Type B pancreatic cell (in vitro differentiated cells): ENCODE results near the gene LHX3. TPM values are rescaled to one million over a fixed set of nuclear protein-coding genes. Genes with fewer than 3 reads are reported as not detected.
A peak's percentile ranks its signal among the peaks of the same experiment; 100 is the strongest.

Experiments
- DNase-seq: peaks from one replicate; pipeline ENCODE4 v3.0.0; 2021; ENCODE audit warnings: mixed read lengths; ENCODE audit not compliant: unreplicated experiment; ENCODE audit errors: extremely low spot score
- H3K27ac Mint-ChIP-seq: 2 replicates; pipeline ENCODE4 v1.8.0; 2021; ENCODE audit warnings: mild to moderate bottlenecking, mixed read lengths
- H3K27me3 Mint-ChIP-seq: 2 replicates; pipeline ENCODE4 v1.8.0; 2021; ENCODE audit warnings: mixed read lengths
- H3K36me3 Mint-ChIP-seq: 2 replicates; pipeline ENCODE4 v1.8.0; 2021; ENCODE audit warnings: mixed read lengths
- H3K4me1 Mint-ChIP-seq: one replicate; pipeline ENCODE4 v1.8.0; 2021; ENCODE audit warnings: mixed read lengths; ENCODE audit not compliant: unreplicated experiment
- H3K4me3 Mint-ChIP-seq: 2 replicates; pipeline ENCODE4 v1.8.0; 2021; ENCODE audit warnings: mild to moderate bottlenecking, mixed read lengths
- H3K9me3 Mint-ChIP-seq: 2 replicates; pipeline ENCODE4 v1.8.0; 2021; ENCODE audit warnings: mixed read lengths
- CTCF ChIP-seq: fragments of 200-600 bp; sonication (generic); conservative IDR thresholded peaks from 2 replicates; pipeline ENCODE4 v1.5.0; 2021; ENCODE audit warnings: antibody characterized with exemption, mild to moderate bottlenecking
- total RNA-seq: library from RNA; stranded (reverse); gene quantifications from 2 replicates; pipeline ENCODE4 v1.2.1, GENCODE V29; 2021; ENCODE audit warnings: low replicate concordance

Gene LHX3
- total RNA-seq, 1 donor from 2014 or later = 0.10 TPM

- no peak for DNase-seq
- peaks cover 30% of the 10 kb centered on the region for H3K4me1 Mint-ChIP-seq
- no peaks in the 10 kb centered on the region for H3K9me3 Mint-ChIP-seq
- H3K4me3 Mint-ChIP-seq = no peak overlapping the region
- H3K27me3 Mint-ChIP-seq = no peaks in the 10 kb centered on the region
- TF ChIP-seq CTCF = no peak
- peaks cover 4% of the 10 kb centered on the region for H3K36me3 Mint-ChIP-seq
- H3K27ac Mint-ChIP-seq = no peak overlapping the region
Measured at GRCh38 chr9:136226680-136227407, 21.9 kb upstream of the LHX3 start.

GRCh38 chr9:136225748-136226679 lies 21.1 kb upstream of the LHX3 start:
- Mint-ChIP-seq H3K36me3 (peaks cover 4% of the 10 kb centered on the region), H3K27me3 (no peaks in the 10 kb centered on the region), H3K4me1 (peaks cover 25% of the 10 kb centered on the region), H3K27ac (no peak overlapping the region), H3K9me3 (no peaks in the 10 kb centered on the region), H3K4me3 (no peak overlapping the region)
- no peak for DNase-seq
- peak; percentile 88 for TF ChIP-seq CTCF

DNA sequence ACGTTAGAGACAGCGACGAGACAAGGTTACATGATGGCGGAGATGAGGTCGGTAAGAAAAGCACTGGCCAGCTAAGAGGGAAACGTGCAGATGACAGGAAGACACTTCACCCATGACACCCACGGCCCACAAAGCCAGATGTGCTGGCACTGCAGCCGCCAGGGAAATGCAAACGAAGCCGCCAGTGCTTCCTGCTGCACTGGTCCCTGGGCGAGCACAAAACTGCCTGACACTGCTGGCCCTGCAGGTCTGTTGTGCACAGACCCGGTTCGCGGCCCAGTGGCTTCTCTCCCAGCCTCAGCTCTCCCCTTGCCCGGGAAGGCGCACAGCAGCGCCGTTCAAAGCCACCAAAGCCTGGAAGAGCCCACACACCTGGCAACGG lies 20.4 kb upstream of the LHX3 start:
- no peak overlapping the region for H3K4me3 Mint-ChIP-seq
- H3K4me1 Mint-ChIP-seq = peaks cover 25% of the 10 kb centered on the region
- no peak overlapping the region for H3K27ac Mint-ChIP-seq
- no peak for DNase-seq
- no peaks in the 10 kb centered on the region for H3K9me3 Mint-ChIP-seq
- H3K27me3 Mint-ChIP-seq = no peaks in the 10 kb centered on the region
- no peak for TF ChIP-seq CTCF
- H3K36me3 Mint-ChIP-seq = peaks cover 4% of the 10 kb centered on the region

- peaks cover 4% of the 10 kb centered on the region for H3K36me3 Mint-ChIP-seq
- H3K27ac Mint-ChIP-seq = no peak overlapping the region
- no peaks in the 10 kb centered on the region for H3K27me3 Mint-ChIP-seq
- TF ChIP-seq CTCF = no peak
- no peak overlapping the region for H3K4me3 Mint-ChIP-seq
- H3K4me1 Mint-ChIP-seq = peaks cover 25% of the 10 kb centered on the region
- no peak for DNase-seq
- H3K9me3 Mint-ChIP-seq = no peaks in the 10 kb centered on the region
Measured at GRCh38 chr9:136223871-136224640, 19.1 kb upstream of the LHX3 start.

GRCh38 chr9:136222906-136223285 lies 18.0 kb upstream of the LHX3 start:
- no peak for DNase-seq
- Mint-ChIP-seq H3K27ac (no peak overlapping the region), H3K9me3 (no peaks in the 10 kb centered on the region), H3K36me3 (peaks cover 4% of the 10 kb centered on the region), H3K4me3 (no peak overlapping the region), H3K27me3 (no peaks in the 10 kb centered on the region), H3K4me1 (peaks cover 15% of the 10 kb centered on the region)
- no peak for TF ChIP-seq CTCF
